DMS114 treated with DMSO at 0.1 percent for 48 hours (cell line): Measurements from ENCODE around the gene SLC8A2.
"Not testable (repeated sequence)": the region's sequence is repeated elsewhere in the genome, so short reads cannot be mapped to it uniquely, and the experiment has no call there.

ENCODE experiments used
- DNase-seq: peaks from one replicate; lab custom pipeline; 2025; ENCODE audit not compliant: unreplicated experiment; lab: John Stamatoyannopoulos, UW

SLC8A2 gene

GRCh38 chr19:47386582-47386981, 85.1 kb downstream of the SLC8A2 start:
- not testable (repeated sequence) for DNase-seq

GRCh38 chr19:47384533-47384932, 87.2 kb downstream of the SLC8A2 start:
- not testable (repeated sequence) for DNase-seq

GRCh38 chr19:47383890-47384289, 87.8 kb downstream of the SLC8A2 start:
- DNase-seq = not testable (repeated sequence)

- no peak for DNase-seq
Observed at GRCh38 chr19:47381653-47382279, 89.9 kb downstream of the SLC8A2 start.

GRCh38 chr19:47381121-47381520, 90.6 kb downstream of the SLC8A2 start:
- no peak for DNase-seq

- DNase-seq = no peak
Observed at GRCh38 chr19:47380559-47380958, 91.1 kb downstream of the SLC8A2 start.

GRCh38 chr19:47379381-47379938, 92.2 kb downstream of the SLC8A2 start:
- no peak for DNase-seq

- no peak for DNase-seq
Observed at GRCh38 chr19:47378246-47378645, 93.4 kb downstream of the SLC8A2 start.
